Measurements from ENCODE around the gene PPP1R12C.
"Not testable (repeated sequence)": the region's sequence is repeated elsewhere in the genome, so short reads cannot be mapped to it uniquely, and the experiment has no call there.

Gene PPP1R12C

GRCh38 chr19:55071129-55071502 lies 46.3 kb downstream of the PPP1R12C start:
- Histone ChIP-seq H3K27me3 (ENCODE audit: control insufficient read depth, insufficient read depth, low read length) (peaks cover 42% of the 10 kb centered on the region), H3K4me1 (ENCODE audit: control insufficient read depth, insufficient read depth, low read length) (peaks cover 14% of the 10 kb centered on the region), H3K4me3 (ENCODE audit: low read length) (no peak overlapping the region), H3K36me3 (ENCODE audit: insufficient read depth, low read length) (no peaks in the 10 kb centered on the region), H3K9ac (ENCODE audit: low read depth, low read length) (no peak overlapping the region), H3K9me3 (replicated peaks; ENCODE audit: low read length) (no peaks in the 10 kb centered on the region), H3K4me2 (ENCODE audit: low read length) (peak overlapping the region; percentile 30)

GRCh38 chr19:55070466-55071128 lies 46.8 kb downstream of the PPP1R12C start:
- Histone ChIP-seq H3K9ac (ENCODE audit: low read depth, low read length) (no peak overlapping the region), H3K9me3 (replicated peaks; ENCODE audit: low read length) (no peaks in the 10 kb centered on the region), H3K4me2 (ENCODE audit: low read length) (no peak overlapping the region), H3K36me3 (ENCODE audit: insufficient read depth, low read length) (no peaks in the 10 kb centered on the region), H3K4me1 (ENCODE audit: control insufficient read depth, insufficient read depth, low read length) (peaks cover 14% of the 10 kb centered on the region), H3K4me3 (ENCODE audit: low read length) (no peak overlapping the region), H3K27me3 (ENCODE audit: control insufficient read depth, insufficient read depth, low read length) (peaks cover 46% of the 10 kb centered on the region)

- H3K27me3 ChIP-seq (ENCODE audit: control insufficient read depth, insufficient read depth, low read length): peaks cover 39% of the 10 kb centered on the region
- no peaks in the 10 kb centered on the region for H3K36me3 ChIP-seq (ENCODE audit: insufficient read depth, low read length)
- H3K4me3 ChIP-seq (ENCODE audit: low read length): no peak overlapping the region
These were observed 47.6 kb downstream of the PPP1R12C start for GRCh38 chr19:55069865-55070197.

GRCh38 chr19:55068950-55069864 lies 48.2 kb downstream of the PPP1R12C start:
- Histone ChIP-seq H3K4me2 (ENCODE audit: low read length) (peak overlapping the region; percentile 76), H3K4me1 (ENCODE audit: control insufficient read depth, insufficient read depth, low read length) (peaks cover 14% of the 10 kb centered on the region), H3K9ac (ENCODE audit: low read depth, low read length) (no peak overlapping the region), H3K9me3 (replicated peaks; ENCODE audit: low read length) (no peaks in the 10 kb centered on the region), H3K36me3 (ENCODE audit: insufficient read depth, low read length) (no peaks in the 10 kb centered on the region), H3K27me3 (ENCODE audit: control insufficient read depth, insufficient read depth, low read length) (peaks cover 39% of the 10 kb centered on the region), H3K4me3 (ENCODE audit: low read length) (peak overlapping the region; percentile 47)

More at GRCh38 chr19:55069865-55070197, 47.6 kb downstream of the PPP1R12C start:
- H3K9me3 ChIP-seq (replicated peaks; ENCODE audit: low read length): no peaks in the 10 kb centered on the region
- no peak overlapping the region for H3K9ac ChIP-seq (ENCODE audit: low read depth, low read length)
- no peak overlapping the region for H3K4me2 ChIP-seq (ENCODE audit: low read length)
- H3K4me1 ChIP-seq (ENCODE audit: control insufficient read depth, insufficient read depth, low read length): peaks cover 14% of the 10 kb centered on the region

- Histone ChIP-seq H3K27me3 (ENCODE audit: control insufficient read depth, insufficient read depth, low read length) (peaks cover 39% of the 10 kb centered on the region), H3K9me3 (replicated peaks; ENCODE audit: low read length) (no peaks in the 10 kb centered on the region), H3K4me3 (ENCODE audit: low read length) (no peak overlapping the region)
These were observed 49.6 kb downstream of the PPP1R12C start for GRCh38 chr19:55067869-55068268.

GRCh38 chr19:55066107-55066709 lies 51.2 kb downstream of the PPP1R12C start:
- H3K36me3 ChIP-seq (ENCODE audit: insufficient read depth, low read length): no peaks in the 10 kb centered on the region
- no peak overlapping the region for H3K9ac ChIP-seq (ENCODE audit: low read depth, low read length)
- H3K4me2 ChIP-seq (ENCODE audit: low read length): no peak overlapping the region
- no peak overlapping the region for H3K4me3 ChIP-seq (ENCODE audit: low read length)
- H3K9me3 ChIP-seq (replicated peaks; ENCODE audit: low read length): no peaks in the 10 kb centered on the region
- H3K4me1 ChIP-seq (ENCODE audit: control insufficient read depth, insufficient read depth, low read length): peaks cover 12% of the 10 kb centered on the region
- peaks cover 39% of the 10 kb centered on the region for H3K27me3 ChIP-seq (ENCODE audit: control insufficient read depth, insufficient read depth, low read length)

More at GRCh38 chr19:55067869-55068268, 49.6 kb downstream of the PPP1R12C start:
- Histone ChIP-seq H3K4me2 (ENCODE audit: low read length) (no peak overlapping the region), H3K4me1 (ENCODE audit: control insufficient read depth, insufficient read depth, low read length) (peaks cover 14% of the 10 kb centered on the region), H3K36me3 (ENCODE audit: insufficient read depth, low read length) (no peaks in the 10 kb centered on the region), H3K9ac (ENCODE audit: low read depth, low read length) (no peak overlapping the region)

GRCh38 chr19:55065516-55065915 lies 51.9 kb downstream of the PPP1R12C start:
- not testable (repeated sequence) for H3K4me3 ChIP-seq (ENCODE audit: low read length); H3K4me2 ChIP-seq (ENCODE audit: low read length); H3K9me3 ChIP-seq (replicated peaks; ENCODE audit: low read length); H3K36me3 ChIP-seq (ENCODE audit: insufficient read depth, low read length); H3K9ac ChIP-seq (ENCODE audit: low read depth, low read length)
- peaks cover 39% of the 10 kb centered on the region for H3K27me3 ChIP-seq (ENCODE audit: control insufficient read depth, insufficient read depth, low read length)
- peaks cover 12% of the 10 kb centered on the region for H3K4me1 ChIP-seq (ENCODE audit: control insufficient read depth, insufficient read depth, low read length)

GRCh38 chr19:55063492-55063843 lies 54.0 kb downstream of the PPP1R12C start:
- Histone ChIP-seq H3K4me3 (ENCODE audit: low read length) (peak overlapping the region; percentile 79), H3K9ac (ENCODE audit: low read depth, low read length) (no peak overlapping the region)

GRCh38 chr19:55062735-55063491 lies 54.5 kb downstream of the PPP1R12C start, which contains the start of gene RDH13:
Gene RDH13 (minus strand): TSS chr19:55063148. CDS start chr19:55063032, 116 bp downstream.
- H3K4me3 ChIP-seq (ENCODE audit: low read length): peak within 1 kb of the TSS; percentile 79
- H3K4me1 ChIP-seq (ENCODE audit: control insufficient read depth, insufficient read depth, low read length): peaks cover 3% of the 10 kb centered on the region
- H3K36me3 ChIP-seq (ENCODE audit: insufficient read depth, low read length): peaks cover 6% of the 10 kb centered on the region
- H3K9me3 ChIP-seq (replicated peaks; ENCODE audit: low read length): no peaks in the 10 kb centered on the region
- peak within 1 kb of the TSS; percentile 80 for H3K9ac ChIP-seq (ENCODE audit: low read depth, low read length)
- H3K27me3 ChIP-seq (ENCODE audit: control insufficient read depth, insufficient read depth, low read length): peaks cover 22% of the 10 kb centered on the region
- peak within 1 kb of the TSS; percentile 86 for H3K4me2 ChIP-seq (ENCODE audit: low read length)

More at GRCh38 chr19:55063492-55063843, 54.0 kb downstream of the PPP1R12C start:
- peaks cover 4% of the 10 kb centered on the region for H3K36me3 ChIP-seq (ENCODE audit: insufficient read depth, low read length)
- H3K4me2 ChIP-seq (ENCODE audit: low read length): no peak overlapping the region
- H3K27me3 ChIP-seq (ENCODE audit: control insufficient read depth, insufficient read depth, low read length): peaks cover 24% of the 10 kb centered on the region
- H3K4me1 ChIP-seq (ENCODE audit: control insufficient read depth, insufficient read depth, low read length): peaks cover 3% of the 10 kb centered on the region
- no peaks in the 10 kb centered on the region for H3K9me3 ChIP-seq (replicated peaks; ENCODE audit: low read length)

- not testable (repeated sequence) for H3K9me3 ChIP-seq (replicated peaks; ENCODE audit: low read length); H3K4me2 ChIP-seq (ENCODE audit: low read length); H3K9ac ChIP-seq (ENCODE audit: low read depth, low read length); H3K4me3 ChIP-seq (ENCODE audit: low read length); H3K27me3 ChIP-seq (ENCODE audit: control insufficient read depth, insufficient read depth, low read length); H3K4me1 ChIP-seq (ENCODE audit: control insufficient read depth, insufficient read depth, low read length)
- H3K36me3 ChIP-seq (ENCODE audit: insufficient read depth, low read length): peaks cover 17% of the 10 kb centered on the region
These were observed 57.1 kb downstream of the PPP1R12C start for GRCh38 chr19:55060287-55060686.

All from skeletal muscle satellite cell (primary cell).